WI38 (cell line): ENCODE results near the gene HSD17B11.
"Not testable (repeated sequence)": the region's sequence is repeated elsewhere in the genome, so short reads cannot be mapped to it uniquely, and the experiment has no call there.

ENCODE experiments used
- H3K4me3 ChIP-seq: 2 replicates; pipeline ENCODE4 v1.5.1; 2011; ENCODE audit warnings: low read depth, mild to moderate bottlenecking, control low read depth, low read length
- CTCF ChIP-seq: IDR thresholded peaks from 2 replicates; pipeline ENCODE4 v1.5.1; 2012; ENCODE audit warnings: low read depth, mild to moderate bottlenecking, control low read depth, low read length

HSD17B11 gene

GRCh38 chr4:87423317-87424098 lies 32.5 kb upstream of the HSD17B11 start:
- no peak for TF ChIP-seq CTCF
- peak overlapping the region; percentile 94 for H3K4me3 ChIP-seq

DNA sequence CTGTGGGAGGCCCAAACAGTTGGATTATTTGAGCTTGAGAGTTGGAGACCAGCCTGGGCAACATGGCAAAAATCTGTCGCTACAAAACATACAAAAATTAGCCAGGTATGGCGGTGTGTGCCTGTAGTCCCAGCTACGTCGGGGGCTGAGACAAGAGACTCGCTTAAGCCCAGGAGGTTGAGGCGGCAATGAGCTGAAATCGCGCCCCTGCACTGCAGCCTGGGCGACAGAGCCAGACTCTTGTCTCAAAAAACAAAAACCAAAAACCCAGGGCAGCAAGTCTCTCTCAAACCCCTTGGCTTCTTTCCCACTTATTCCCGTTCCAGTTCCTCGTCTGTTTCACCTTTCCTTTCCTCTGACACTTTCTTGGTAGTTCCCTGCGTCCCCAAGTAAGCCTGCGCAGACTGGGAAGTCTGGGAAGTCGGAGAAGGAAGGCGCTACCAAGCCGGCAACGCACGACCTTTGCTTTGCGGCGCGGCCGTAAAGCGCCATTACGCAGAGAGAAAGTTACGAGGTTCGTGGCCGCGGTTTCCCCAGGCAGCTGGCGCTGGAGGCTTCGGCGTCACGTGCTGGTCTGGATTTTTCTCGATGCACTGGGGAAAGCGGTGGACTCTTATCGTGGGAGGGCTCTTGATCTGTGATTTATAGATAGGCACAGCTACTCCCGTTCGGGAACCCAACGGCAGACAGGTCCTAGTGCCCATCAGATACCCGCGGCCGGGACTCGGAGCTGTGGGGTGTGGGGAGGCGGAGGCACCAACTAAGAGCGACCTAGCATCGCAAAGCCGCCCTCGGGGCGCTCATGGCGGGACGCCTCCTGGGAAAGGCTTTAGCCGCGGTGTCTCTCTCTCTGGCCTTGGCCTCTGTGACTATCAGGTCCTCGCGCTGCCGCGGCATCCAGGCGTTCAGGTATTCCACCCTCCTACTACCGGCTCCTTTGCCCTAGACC lies 31.4 kb upstream of the HSD17B11 start, which contains the start of gene NUDT9:
Gene NUDT9 (plus strand): TSS at position 470 of the 949 bp plus-strand sequence. CDS start 333 bp downstream, at position 803.
- no peak for TF ChIP-seq CTCF
- H3K4me3 ChIP-seq = peak within 1 kb of the TSS; percentile 94

DNA sequence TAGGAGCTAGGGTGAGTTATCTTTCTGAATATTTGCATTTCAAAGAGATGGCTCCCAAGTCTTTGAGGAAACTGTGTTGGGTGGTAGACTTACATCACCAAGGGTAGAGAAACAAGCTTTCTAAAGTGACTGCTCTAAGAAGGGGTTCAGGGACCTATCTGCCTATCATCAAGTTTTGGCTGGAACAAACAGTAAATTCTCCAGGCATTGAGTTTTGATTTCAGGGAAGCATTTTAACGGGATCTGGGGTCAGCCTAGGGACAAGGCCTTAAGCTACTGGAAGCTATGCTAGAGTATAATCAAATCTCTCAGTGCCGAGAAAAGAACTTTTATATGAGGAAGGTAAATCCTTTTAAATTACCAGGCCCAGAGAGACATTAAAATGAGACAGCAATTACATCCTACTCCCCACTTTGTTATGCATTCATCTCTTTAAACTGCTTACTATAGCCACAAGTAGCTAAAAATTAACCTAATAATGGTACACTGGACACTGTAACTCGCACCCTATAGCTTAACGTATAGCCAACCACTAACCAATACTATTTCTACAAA lies 29.4 kb upstream of the HSD17B11 start:
- no peak for TF ChIP-seq CTCF
- H3K4me3 ChIP-seq = no peak overlapping the region

DNA sequence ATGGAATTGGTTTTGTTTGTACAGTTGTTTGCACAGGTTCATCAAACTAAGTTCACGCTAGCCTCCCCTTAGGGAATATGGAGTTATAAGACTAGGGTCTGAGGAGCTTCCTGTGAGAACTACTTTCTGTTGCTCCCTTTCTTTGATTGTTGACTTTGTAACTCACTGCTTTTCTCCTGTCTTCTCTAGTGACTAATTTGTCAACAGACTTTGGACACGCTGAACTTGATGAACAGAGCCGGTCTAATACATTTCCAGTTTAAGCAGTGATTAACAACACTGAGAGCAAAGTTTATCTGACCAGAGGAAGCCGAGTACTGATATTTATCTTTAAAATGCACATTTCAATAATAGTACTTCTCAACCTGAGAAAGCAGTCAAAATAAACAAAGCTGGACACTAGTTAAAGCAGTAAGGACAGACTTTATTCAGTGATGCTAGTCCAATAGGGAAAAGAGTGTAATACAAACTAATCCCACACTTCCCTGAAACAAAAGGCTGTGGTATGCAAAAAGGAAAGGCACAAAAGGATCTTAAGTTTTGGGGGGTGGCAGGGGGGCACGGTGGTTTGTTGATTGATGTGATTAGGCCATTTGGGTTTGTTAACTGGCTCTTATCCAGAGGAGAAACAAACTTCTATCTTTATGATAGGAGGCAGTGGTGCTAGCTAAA lies 28.7 kb upstream of the HSD17B11 start:
- no peak overlapping the region for H3K4me3 ChIP-seq
- no peak for TF ChIP-seq CTCF

DNA sequence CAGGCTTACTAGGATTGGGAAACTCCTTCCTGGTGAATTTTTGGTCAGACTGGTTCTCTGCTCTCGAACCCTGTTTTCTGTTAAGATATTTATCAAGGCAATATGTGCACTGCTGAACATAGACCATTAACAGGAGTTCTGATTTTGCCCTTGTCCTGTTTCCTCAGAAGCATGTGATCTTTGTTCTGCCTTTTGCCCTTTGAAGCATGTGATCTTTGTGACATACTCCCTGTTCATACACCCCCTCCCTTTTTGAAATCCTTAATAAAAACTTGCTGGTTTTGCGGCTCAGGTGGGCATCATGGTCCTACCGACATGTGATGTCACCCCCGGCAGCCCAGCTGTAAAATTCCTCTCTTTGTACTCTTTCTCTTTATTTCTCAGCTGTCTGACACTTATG lies 27.4 kb upstream of the HSD17B11 start:
- H3K4me3 ChIP-seq = not testable (repeated sequence)

DNA sequence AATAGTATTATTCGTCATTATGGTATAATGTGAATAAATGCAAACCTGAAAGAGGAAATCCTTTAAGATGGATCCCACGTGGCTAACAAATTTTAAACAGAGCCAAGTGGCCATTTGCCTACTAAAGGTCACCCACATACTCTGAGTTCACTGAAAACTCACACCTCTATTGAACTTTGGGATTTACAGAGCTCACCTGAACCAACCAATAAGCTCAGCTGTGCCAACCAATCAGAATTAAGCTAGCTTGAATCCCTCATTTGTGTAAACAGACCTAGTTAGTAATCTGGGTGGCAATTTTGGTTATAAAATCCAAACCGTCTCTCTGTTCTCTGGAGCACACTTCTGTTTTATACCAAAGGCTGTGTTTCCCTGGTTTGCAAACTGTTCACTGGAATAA lies 26.0 kb upstream of the HSD17B11 start:
- H3K4me3 ChIP-seq = no peak overlapping the region
- no peak for TF ChIP-seq CTCF

DNA sequence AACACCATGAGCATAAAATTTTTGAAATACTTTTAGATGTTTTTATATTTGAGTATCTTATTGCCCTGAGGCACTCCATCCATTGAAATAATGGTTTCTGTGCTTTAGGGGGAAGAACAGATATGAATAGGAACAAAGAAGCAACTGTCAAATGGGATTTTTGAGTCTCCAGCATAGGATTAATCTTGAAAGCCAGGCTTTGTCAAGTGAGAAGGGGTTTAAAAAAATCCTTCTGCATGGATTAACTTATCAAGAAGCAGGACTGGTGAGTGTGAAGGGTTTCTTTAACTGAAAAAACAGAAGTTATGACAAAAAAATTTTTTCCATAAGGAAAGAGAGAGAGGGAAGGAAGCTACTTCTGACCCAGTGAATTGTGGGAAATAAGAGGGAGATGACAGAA lies 23.8 kb upstream of the HSD17B11 start:
- no peak for TF ChIP-seq CTCF
- no peak overlapping the region for H3K4me3 ChIP-seq
